Stimulated activated CD4-positive, alpha-beta T cell treated with anti-CD3 and anti-CD28 coated beads, Interleukin-15, amount 100 ng/mL, for 1 hour (primary cell): ENCODE data around the gene MAGEB5.
"Not testable (repeated sequence)": the region's sequence is repeated elsewhere in the genome, so short reads cannot be mapped to it uniquely, and the experiment has no call there.

ENCODE experiments used
- DNase-seq, 2 donors: peaks; one replicate each; pipeline ENCODE4 v3.0.0-alpha.2; 2020; ENCODE audit warnings: low read depth in 1 of 2, low spot score in 1 of 2

MAGEB5 gene

DNA sequence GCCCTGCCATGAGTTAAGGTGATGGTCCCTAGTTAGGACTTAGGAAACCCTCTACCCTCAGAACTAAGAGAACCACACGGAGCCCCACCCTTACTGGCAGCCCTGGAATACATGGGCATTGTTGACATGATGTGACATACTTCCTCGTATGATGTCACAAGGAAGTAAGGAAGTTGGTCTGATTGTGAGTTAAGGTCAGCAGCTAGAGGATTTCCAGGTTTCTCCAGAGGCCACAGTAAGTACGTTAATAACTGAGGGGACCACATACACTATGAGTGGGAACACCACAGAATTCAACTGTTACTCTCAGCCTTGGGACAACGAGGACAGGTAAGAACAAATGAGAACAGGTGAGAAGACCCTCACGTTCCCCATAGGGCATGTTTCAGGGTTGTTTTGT, at the start of gene MAGEB5:
Gene MAGEB5, plus strand, starts transcription at position 301 of the 400 bp plus-strand sequence. CDS start 1,133 bp downstream, outside the sequence.
- no peak for DNase-seq

DNA sequence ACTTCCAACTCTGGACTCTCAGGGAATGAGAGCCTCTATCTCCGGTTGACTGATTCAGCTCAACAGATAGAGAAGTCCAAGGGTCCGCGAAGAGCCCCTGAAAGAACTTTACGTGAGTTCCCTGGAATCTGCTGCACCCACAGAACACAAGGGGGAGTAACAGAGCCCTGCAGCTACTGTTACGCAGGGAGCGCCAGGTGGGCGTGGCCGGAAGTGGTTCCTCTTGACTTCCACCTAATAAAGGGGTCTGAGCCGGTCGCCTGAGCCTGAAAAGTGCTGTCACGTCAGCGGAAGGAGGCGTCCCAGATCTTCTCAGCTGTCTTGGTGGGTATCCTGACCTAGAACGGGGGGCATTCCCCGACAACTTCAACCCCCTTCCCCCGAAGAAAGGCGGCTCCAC, 23.8 kb upstream of the MAGEB5 start, which contains the start of gene MAGEB6:
Gene MAGEB6, plus strand, starts transcription at position 237 of the 400 bp plus-strand sequence. CDS start 1,407 bp downstream, outside the sequence.
- no peak for DNase-seq

DNA sequence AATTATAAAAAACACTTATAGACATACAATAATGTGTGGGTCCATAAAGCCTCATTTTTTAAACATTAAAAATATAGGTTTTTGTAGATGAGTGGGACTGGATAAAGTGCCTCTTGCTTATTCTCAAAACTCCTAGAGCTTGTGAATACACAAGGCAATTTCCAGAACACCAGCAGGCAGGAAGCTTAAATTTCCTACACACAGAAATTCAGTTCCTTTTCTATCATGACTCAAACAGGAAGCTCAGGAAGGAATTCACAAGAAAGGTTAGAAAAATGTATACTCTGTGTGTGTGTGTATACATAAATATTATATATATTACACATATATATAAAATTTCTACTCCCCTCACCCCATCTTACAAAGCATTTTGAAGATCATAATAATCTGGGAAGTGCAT, 12.4 kb upstream of the MAGEB5 start:
- no peak for DNase-seq

GRCh38 chrX:26204717-26205116, 11.3 kb upstream of the MAGEB5 start:
- not testable (repeated sequence) for DNase-seq

- no peak for DNase-seq
These were observed 8.0 kb upstream of the MAGEB5 start for GRCh38 chrX:26208012-26208411.

GRCh38 chrX:26219351-26219750, 3.4 kb downstream of the MAGEB5 start:
- DNase-seq: no peak

DNA sequence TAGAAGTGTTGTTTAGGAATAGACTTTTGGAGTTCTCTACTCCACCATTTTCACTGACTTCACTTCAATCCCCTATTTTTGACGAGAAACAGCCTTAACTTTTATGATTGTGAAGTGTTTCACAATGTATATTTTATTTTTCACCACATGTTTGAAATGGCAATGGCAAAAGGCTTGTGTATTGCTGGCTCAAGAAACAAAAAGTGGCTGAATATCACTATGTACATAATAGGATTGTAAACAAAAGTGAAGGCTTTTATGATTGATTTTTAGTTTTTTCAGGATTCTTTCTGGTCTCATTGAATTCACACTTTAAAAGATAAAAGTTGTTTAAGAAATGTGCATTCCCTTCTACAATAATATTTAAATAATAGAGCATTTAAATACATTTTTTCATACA, 18.2 kb downstream of the MAGEB5 start:
- DNase-seq: no peak

DNA sequence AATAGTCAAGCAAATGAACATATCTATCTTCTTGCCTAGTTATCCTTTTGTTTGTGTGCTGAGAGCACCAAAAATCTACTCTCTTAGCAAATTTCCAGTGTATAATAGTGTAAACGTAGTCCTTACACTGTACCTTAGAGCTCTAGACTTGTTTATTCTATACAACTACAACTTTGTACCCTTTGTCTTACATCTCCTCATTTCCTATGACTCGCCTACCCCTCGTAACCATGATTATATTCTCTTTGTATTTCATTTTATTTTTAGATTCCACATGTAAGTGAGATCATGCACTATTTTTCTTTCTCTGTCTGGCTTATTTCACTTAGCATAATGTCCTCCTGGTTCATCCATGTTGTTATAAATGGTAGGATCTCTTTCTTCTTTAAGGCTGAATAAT, 37.6 kb downstream of the MAGEB5 start:
- no peak for DNase-seq

DNA sequence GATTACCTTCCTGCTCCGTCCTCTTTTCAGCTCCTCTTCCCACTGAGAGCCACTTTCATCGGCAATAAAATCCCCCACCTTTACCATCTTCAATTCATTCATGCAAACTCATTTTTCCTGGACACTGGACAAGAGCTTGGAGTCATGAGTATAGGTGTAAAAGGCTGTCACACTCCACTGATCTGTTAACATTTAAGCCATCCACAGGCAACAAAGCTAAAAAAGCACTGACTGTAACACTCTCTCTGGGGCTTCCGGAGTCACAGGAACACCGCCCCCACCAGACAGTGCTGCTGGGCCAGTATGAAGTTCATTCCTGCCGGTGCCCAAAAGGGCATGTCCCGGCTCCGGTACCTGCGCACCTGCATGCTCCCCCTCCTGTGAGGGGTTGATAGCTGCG, 38.5 kb downstream of the MAGEB5 start:
- DNase-seq: no peak

GRCh38 chrX:26262121-26262523, 46.2 kb downstream of the MAGEB5 start:
- DNase-seq: no peak
